ENCODE measurements around the gene SETD1A. TPM values are rescaled to one million over a fixed set of nuclear protein-coding genes. Genes with fewer than 3 reads are reported as not detected.

Gene SETD1A
- total RNA-seq, 1 donor from 2014 or later = 8.3 TPM

- DNase-seq (ENCODE audit: low spot score in 2 of 2) = no peak
- Histone ChIP-seq H3K4me3 (no peak overlapping the region), H3K27me3 (no peaks in the 10 kb centered on the region), H3K36me3 (no peaks in the 10 kb centered on the region), H3K9me3 (no peaks in the 10 kb centered on the region), H3K27ac (peak overlapping the region; percentile 95 to 97), H3K4me1 (peaks cover 3 to 4% of the 10 kb centered on the region in 2 donors)
- intact Hi-C loops (cut with DNase I) = loop anchor here (1.0 kb wide), 2 partner anchors 46 to 77 kb away; no protein-coding TSS in a partner anchor
- TF ChIP-seq, protein P1, sequence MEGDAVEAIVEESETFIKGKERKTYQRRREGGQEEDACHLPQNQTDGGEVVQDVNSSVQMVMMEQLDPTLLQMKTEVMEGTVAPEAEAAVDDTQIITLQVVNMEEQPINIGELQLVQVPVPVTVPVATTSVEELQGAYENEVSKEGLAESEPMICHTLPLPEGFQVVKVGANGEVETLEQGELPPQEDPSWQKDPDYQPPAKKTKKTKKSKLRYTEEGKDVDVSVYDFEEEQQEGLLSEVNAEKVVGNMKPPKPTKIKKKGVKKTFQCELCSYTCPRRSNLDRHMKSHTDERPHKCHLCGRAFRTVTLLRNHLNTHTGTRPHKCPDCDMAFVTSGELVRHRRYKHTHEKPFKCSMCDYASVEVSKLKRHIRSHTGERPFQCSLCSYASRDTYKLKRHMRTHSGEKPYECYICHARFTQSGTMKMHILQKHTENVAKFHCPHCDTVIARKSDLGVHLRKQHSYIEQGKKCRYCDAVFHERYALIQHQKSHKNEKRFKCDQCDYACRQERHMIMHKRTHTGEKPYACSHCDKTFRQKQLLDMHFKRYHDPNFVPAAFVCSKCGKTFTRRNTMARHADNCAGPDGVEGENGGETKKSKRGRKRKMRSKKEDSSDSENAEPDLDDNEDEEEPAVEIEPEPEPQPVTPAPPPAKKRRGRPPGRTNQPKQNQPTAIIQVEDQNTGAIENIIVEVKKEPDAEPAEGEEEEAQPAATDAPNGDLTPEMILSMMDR (IDR thresholded peaks at IDR 0.05) = no peak
These were observed 36.7 kb upstream of the SETD1A start for GRCh38 chr16:30920891-30921290.

GRCh38 chr16:30921459-30921747, 36.2 kb upstream of the SETD1A start:
- intact Hi-C loops (cut with DNase I) = loop anchor here (1.0 kb wide), 2 partner anchors 46 to 77 kb away; no protein-coding TSS in a partner anchor
- Histone ChIP-seq H3K9me3 (no peaks in the 10 kb centered on the region), H3K36me3 (no peaks in the 10 kb centered on the region), H3K4me3 (peak overlapping the region; percentile 64 to 65), H3K4me1 (peaks cover 3 to 4% of the 10 kb centered on the region in 2 donors), H3K27me3 (no peaks in the 10 kb centered on the region), H3K27ac (peak overlapping the region; percentile 95 to 97)
- no peak for DNase-seq (ENCODE audit: low spot score in 2 of 2)
- TF ChIP-seq, protein P1 (IDR thresholded peaks at IDR 0.05) = no peak

DNA sequence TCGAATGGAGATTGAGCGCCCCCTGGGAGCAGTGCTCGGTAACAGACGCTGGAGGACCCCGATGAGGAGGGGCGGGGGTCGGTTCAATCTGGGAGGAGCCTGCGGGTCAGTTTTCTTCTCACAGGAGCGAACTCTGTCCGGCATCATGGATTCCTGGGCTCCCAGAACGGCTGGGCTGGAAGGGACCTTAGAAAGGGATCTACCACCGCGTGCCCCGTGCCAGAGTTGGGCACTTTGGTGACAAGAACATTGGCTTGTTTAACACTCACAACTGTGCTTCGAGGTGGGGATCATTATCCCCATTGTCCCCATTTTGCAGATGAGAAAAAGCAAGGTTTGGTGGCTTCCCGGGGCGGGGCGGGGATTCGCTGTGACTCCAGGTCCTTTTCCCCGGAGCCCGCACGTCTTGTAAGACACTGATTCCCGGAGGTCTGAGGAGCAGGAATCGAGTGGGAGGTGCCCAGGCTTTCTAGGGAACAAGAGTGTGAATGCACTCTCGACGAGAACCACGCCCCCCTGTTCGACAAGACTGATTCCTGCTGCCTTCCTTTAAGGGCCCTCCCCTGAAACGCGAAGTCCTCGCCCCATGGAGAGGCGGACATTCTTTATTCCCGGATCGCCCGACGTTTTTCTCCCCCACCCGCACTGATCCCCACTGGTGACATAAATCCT, 35.7 kb upstream of the SETD1A start:
- intact Hi-C loops (cut with DNase I) = loop anchor here (1.0 to 2.0 kb wide), 6 partner anchors 26 to 271 kb away; partner anchors contain the start of genes CTF1, FBRS, ORAI3 and PRR14
- Histone ChIP-seq H3K4me3 (peak overlapping the region; percentile 64 to 65), H3K27ac (peak overlapping the region; percentile 95 to 97), H3K27me3 (no peaks in the 10 kb centered on the region), H3K4me1 (peaks cover 3 to 4% of the 10 kb centered on the region in 2 donors), H3K9me3 (no peaks in the 10 kb centered on the region), H3K36me3 (no peaks in the 10 kb centered on the region)
- DNase-seq (ENCODE audit: low spot score in 2 of 2) = peak; percentile 69 to 95
- TF ChIP-seq, protein P1 (IDR thresholded peaks at IDR 0.05) = peak; percentile 87 to 93 (median 92)

DNA sequence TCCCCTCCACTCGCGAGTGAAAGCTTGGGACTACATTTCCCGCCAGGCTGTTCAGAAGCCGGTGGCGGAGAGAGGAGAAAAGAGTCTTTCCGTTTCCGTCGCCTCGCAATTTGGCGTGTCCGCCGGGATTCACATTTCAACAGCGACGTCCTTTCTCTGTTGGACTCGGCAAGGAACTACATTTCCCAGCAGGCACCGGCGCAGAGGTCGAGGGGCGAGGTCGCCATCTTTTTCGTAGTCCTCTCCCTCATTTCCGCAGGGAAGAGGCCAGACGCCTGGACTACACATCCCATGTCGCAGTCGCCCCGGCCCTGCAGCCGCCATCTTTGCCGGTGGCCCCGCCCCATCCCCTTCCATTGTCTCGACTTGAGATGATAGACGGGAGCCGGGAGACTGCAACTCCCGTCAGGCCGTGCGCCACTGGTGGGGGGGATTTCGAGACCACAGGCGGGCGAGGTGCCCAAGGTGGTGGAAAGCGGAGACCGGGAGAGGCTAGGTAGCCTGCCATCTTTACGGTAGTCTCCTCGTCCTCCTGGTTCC, 35.1 kb upstream of the SETD1A start:
- intact Hi-C loops (cut with DNase I) = loop anchor here (1.0 to 2.0 kb wide), 4 partner anchors 26 to 272 kb away; partner anchors contain the start of genes CTF1, FBRS, ORAI3 and PRR14
- Histone ChIP-seq H3K4me1 (peaks cover 3 to 4% of the 10 kb centered on the region in 2 donors), H3K27me3 (no peaks in the 10 kb centered on the region), H3K4me3 (peak overlapping the region; percentile 71 to 82), H3K27ac (peak overlapping the region; percentile 95 to 97), H3K36me3 (no peaks in the 10 kb centered on the region), H3K9me3 (no peaks in the 10 kb centered on the region)
- DNase-seq (ENCODE audit: low spot score in 2 of 2) = peak; percentile 100
- TF ChIP-seq, protein P1 (IDR thresholded peaks at IDR 0.05) = no peak

- Histone ChIP-seq H3K4me3 (peak overlapping the region; percentile 71 to 82), H3K27ac (peak overlapping the region; percentile 95 to 97), H3K36me3 (no peaks in the 10 kb centered on the region), H3K4me1 (peaks cover 3 to 4% of the 10 kb centered on the region in 2 donors), H3K9me3 (no peaks in the 10 kb centered on the region), H3K27me3 (no peaks in the 10 kb centered on the region)
- TF ChIP-seq, protein P1 (IDR thresholded peaks at IDR 0.05) = no peak
- intact Hi-C loops (cut with DNase I) = loop anchor here (1.0 to 2.0 kb wide), 5 partner anchors 26 to 272 kb away; partner anchors contain the start of genes CTF1, FBRS, ORAI3 and PRR14
- DNase-seq (ENCODE audit: low spot score in 2 of 2) = peak; percentile 99 to 100
These were observed 34.5 kb upstream of the SETD1A start for GRCh38 chr16:30922960-30923535.
